Liver (tissue), 9 donors: ENCODE results near the gene RYR2. TPM values are rescaled to one million over a fixed set of nuclear protein-coding genes. Genes with fewer than 3 reads are reported as not detected.

Experiments
- DNase-seq: peaks from one replicate; pipeline ENCODE4 v3.0.0-alpha.2; 2017; ENCODE audit warnings: low spot score
- H3K27ac ChIP-seq, 2 donors: one replicate each; pipeline ENCODE4 v1.7.0; 2013; ENCODE audit warnings: inconsistent platforms in 2 of 2, low read length in 2 of 2, control low read depth in 1 of 2, low read depth in 1 of 2, mild to moderate bottlenecking in 1 of 2
- H3K27me3 ChIP-seq, 4 donors: one replicate each; pipeline versions ENCODE4 v1.6.1 to v1.7.0; 2013; ENCODE audit warnings: low read length in 3 of 4, inconsistent platforms in 1 of 4, mild to moderate bottlenecking in 1 of 4, moderate library complexity in 1 of 4; ENCODE audit not compliant: control insufficient read depth in 4 of 4, insufficient read depth in 4 of 4
- H3K36me3 ChIP-seq, 4 donors: one replicate each; pipeline versions ENCODE4 v1.6.1 to v1.7.0; 2013; ENCODE audit warnings: low read length in 3 of 4, mild to moderate bottlenecking in 3 of 4, low read depth in 1 of 4, moderate library complexity in 1 of 4; ENCODE audit not compliant: control insufficient read depth in 4 of 4, insufficient read depth in 3 of 4
- H3K4me1 ChIP-seq, 4 donors: one replicate each; pipeline versions ENCODE4 v1.6.1 to v1.7.0; 2013; ENCODE audit warnings: low read length in 3 of 4, mild to moderate bottlenecking in 3 of 4, moderate library complexity in 1 of 4; ENCODE audit not compliant: control insufficient read depth in 4 of 4, insufficient read depth in 4 of 4
- H3K4me3 ChIP-seq, 3 donors: one replicate each; pipeline versions ENCODE4 v1.6.1 to v1.7.0; 2013; ENCODE audit warnings: low read length in 3 of 3, control low read depth in 1 of 3, low read depth in 1 of 3, mild to moderate bottlenecking in 1 of 3
- H3K9ac ChIP-seq, 2 donors: one replicate each; pipeline ENCODE4 v1.7.0; 2013; ENCODE audit warnings: low read length in 2 of 2, mild to moderate bottlenecking in 2 of 2, moderate library complexity in 2 of 2, control low read depth in 1 of 2, low read depth in 1 of 2
- H3K9me3 ChIP-seq, 4 donors: one replicate each; pipeline versions ENCODE4 v1.6.1 to v1.7.0; 2013; ENCODE audit warnings: low read length in 3 of 4; ENCODE audit not compliant: control insufficient read depth in 4 of 4
- EGR1 ChIP-seq, 2 donors: IDR thresholded peaks; 2 replicates each; pipeline ENCODE4 v1.6.1; 2016 to 2018; ENCODE audit warnings: antibody characterized with exemption in 2 of 2, low read depth in 2 of 2
- FOXA1 ChIP-seq: IDR thresholded peaks from 2 replicates; pipeline ENCODE4 v1.6.1; 2016; ENCODE audit warnings: antibody characterized with exemption
- FOXA2 ChIP-seq: IDR thresholded peaks from 2 replicates; pipeline ENCODE4 v1.6.1; 2016; ENCODE audit warnings: antibody characterized with exemption
- GABPA ChIP-seq, 2 donors: IDR thresholded peaks in 1 of 2; conservative IDR thresholded peaks in 1 of 2; 2 replicates each; pipeline ENCODE4 v1.6.1; 2016; ENCODE audit warnings: antibody characterized with exemption in 2 of 2, mild to moderate bottlenecking in 1 of 2, moderate library complexity in 1 of 2
- HNF4A ChIP-seq, 2 donors: conservative IDR thresholded peaks; 2 replicates each; pipeline ENCODE4 v1.6.1; 2016; ENCODE audit warnings: antibody characterized with exemption in 2 of 2, mild to moderate bottlenecking in 2 of 2
- HNF4G ChIP-seq: IDR thresholded peaks from 2 replicates; pipeline ENCODE4 v1.6.1; 2016; ENCODE audit warnings: antibody characterized with exemption
- JUND ChIP-seq, 2 donors: IDR thresholded peaks; 2 replicates each; pipeline ENCODE4 v1.6.1; 2016; ENCODE audit warnings: antibody characterized with exemption in 2 of 2
- NR2F2 ChIP-seq: IDR thresholded peaks from 2 replicates; pipeline ENCODE4 v1.6.1; 2016; ENCODE audit warnings: antibody characterized with exemption
- RAD21 ChIP-seq, 2 donors: IDR thresholded peaks; 2 replicates each; pipeline ENCODE4 v1.6.1; 2016; ENCODE audit warnings: antibody characterized with exemption in 2 of 2, mild to moderate bottlenecking in 2 of 2
- REST ChIP-seq: IDR thresholded peaks from 2 replicates; pipeline ENCODE4 v1.6.1; 2016; ENCODE audit warnings: antibody characterized with exemption, mild to moderate bottlenecking
- RXRA ChIP-seq, 2 donors: IDR thresholded peaks; 2 replicates each; pipeline ENCODE4 v1.6.1; 2017 to 2018; ENCODE audit warnings: antibody characterized with exemption in 2 of 2, mild to moderate bottlenecking in 1 of 2
- SP1 ChIP-seq: IDR thresholded peaks from 2 replicates; pipeline ENCODE4 v1.6.1; 2018; ENCODE audit warnings: antibody characterized with exemption, mild to moderate bottlenecking
- YY1 ChIP-seq: IDR thresholded peaks from 2 replicates; pipeline ENCODE4 v1.6.1; 2016; ENCODE audit warnings: antibody characterized with exemption, mild to moderate bottlenecking
- WGBS: extraction: QIAGEN DNeasy Blood & Tissue Kit; methylation state at CpG from one replicate; pipeline ENCODE4 v1.1.7; 2013; 5-methylcytosine and 5-hydroxymethylcytosine counted together
- polyA plus RNA-seq, 2 donors: library from polyadenylated mRNA; stranded (reverse) in 1 of 2; unstranded in 1 of 2; fragments of 200-250 nt in 1 of 2; fragments of >200 nt in 1 of 2; fragmentation: Nextera tagmentation in 1 of 2; extraction: Ambion mirVana in 1 of 2; gene quantifications; one replicate each; pipeline versions ENCODE4 v1.2.1 to v1.2.3, GENCODE V29; 2013 to 2015
- total RNA-seq, 2 donors: library from RNA; depleted of rRNA; stranded (reverse); fragments of >200 nt; gene quantifications; one replicate each; pipeline ENCODE4 v1.2.3, GENCODE V29; 2014
- TF ChIP-seq, protein P1 (sequence below): IDR thresholded peaks from 2 replicates; pipeline ENCODE4 v1.6.1; 2016; ENCODE audit warnings: antibody characterized with exemption
- TF ChIP-seq, protein P2 (sequence below): IDR thresholded peaks from 2 replicates; pipeline ENCODE4 v1.6.1; 2016; ENCODE audit warnings: antibody characterized with exemption
- TF ChIP-seq, protein P3 (sequence below): IDR thresholded peaks from 2 replicates; pipeline ENCODE4 v1.6.1; 2016; ENCODE audit warnings: antibody characterized with exemption
- TF ChIP-seq, protein P4 (sequence below): fragments of 150-350 bp; IDR thresholded peaks from 2 replicates; pipeline ENCODE4 v1.5.1; 2017; ENCODE audit warnings: improper control_type of control experiment, low read depth, low read length; ENCODE audit not compliant: missing input control
- donor health status: healthy.
- donor health status: healthy.
- donor health status: healthy.
- donor health status: healthy.
- donor health status: healthy.

RYR2 gene
- total and polyA plus RNA-seq, 4 donors: 0.06 to 0.75 (median 0.31) TPM

GRCh38 chr1:237416924-237417655 lies 375.1 kb downstream of the RYR2 start:
- WGBS: 82% methylated on average over 10 of the region's 10 CpGs
- TF ChIP-seq HNF4A (conservative IDR thresholded peaks at IDR 0.05): no peak
- no peak for TF ChIP-seq RXRA (IDR thresholded peaks at IDR 0.05)
- no peak for TF ChIP-seq FOXA2
- TF ChIP-seq EGR1 (IDR thresholded peaks at IDR 0.05; ENCODE audit: low read depth in 2 of 2): no peak
- TF ChIP-seq NR2F2: no peak
- TF ChIP-seq, protein P1, sequence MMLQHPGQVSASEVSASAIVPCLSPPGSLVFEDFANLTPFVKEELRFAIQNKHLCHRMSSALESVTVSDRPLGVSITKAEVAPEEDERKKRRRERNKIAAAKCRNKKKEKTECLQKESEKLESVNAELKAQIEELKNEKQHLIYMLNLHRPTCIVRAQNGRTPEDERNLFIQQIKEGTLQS: no peak
- no peak for TF ChIP-seq HNF4G
- no peak for TF ChIP-seq JUND (IDR thresholded peaks at IDR 0.05)
- TF ChIP-seq, protein P2, sequence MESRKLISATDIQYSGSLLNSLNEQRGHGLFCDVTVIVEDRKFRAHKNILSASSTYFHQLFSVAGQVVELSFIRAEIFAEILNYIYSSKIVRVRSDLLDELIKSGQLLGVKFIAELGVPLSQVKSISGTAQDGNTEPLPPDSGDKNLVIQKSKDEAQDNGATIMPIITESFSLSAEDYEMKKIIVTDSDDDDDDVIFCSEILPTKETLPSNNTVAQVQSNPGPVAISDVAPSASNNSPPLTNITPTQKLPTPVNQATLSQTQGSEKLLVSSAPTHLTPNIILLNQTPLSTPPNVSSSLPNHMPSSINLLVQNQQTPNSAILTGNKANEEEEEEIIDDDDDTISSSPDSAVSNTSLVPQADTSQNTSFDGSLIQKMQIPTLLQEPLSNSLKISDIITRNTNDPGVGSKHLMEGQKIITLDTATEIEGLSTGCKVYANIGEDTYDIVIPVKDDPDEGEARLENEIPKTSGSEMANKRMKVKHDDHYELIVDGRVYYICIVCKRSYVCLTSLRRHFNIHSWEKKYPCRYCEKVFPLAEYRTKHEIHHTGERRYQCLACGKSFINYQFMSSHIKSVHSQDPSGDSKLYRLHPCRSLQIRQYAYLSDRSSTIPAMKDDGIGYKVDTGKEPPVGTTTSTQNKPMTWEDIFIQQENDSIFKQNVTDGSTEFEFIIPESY: no peak
- TF ChIP-seq SP1: no peak
- no peak for TF ChIP-seq GABPA (IDR thresholded peaks at IDR 0.05 in 1 of 2, conservative IDR thresholded peaks at IDR 0.05 in 1 of 2)
- TF ChIP-seq FOXA1: no peak
- TF ChIP-seq YY1: no peak
- TF ChIP-seq, protein P3, sequence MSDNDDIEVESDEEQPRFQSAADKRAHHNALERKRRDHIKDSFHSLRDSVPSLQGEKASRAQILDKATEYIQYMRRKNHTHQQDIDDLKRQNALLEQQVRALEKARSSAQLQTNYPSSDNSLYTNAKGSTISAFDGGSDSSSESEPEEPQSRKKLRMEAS: no peak
- no peak for TF ChIP-seq RAD21 (IDR thresholded peaks at IDR 0.05)

DNA sequence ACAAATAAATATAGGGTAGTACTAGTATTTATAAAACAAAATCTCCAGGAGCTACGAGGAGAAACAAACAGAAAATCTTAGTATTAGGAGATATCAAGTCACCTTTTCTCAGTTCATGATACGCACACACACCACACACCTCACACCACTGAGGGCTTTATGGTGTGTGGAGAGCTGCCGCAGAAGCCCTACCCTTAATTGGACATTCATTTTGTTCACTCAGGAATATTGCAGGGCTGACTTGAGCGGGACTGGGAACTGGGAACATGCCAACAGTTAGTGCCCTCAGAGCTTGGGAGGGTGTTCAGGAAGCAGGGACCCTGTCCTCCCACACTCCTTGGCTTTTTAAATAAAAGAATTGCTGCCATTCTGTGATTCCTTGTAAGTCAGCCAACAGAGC lies 386.8 kb downstream of the RYR2 start:
- no peak for DNase-seq
- no peak overlapping the region for H3K4me3 ChIP-seq
- H3K27me3 ChIP-seq: peaks cover 0 to 2% (median 0%) of the 10 kb centered on the region in 4 donors
- TF ChIP-seq RXRA (IDR thresholded peaks at IDR 0.05) (no peak), FOXA1 (no peak), RAD21 (IDR thresholded peaks at IDR 0.05) (no peak), GABPA (IDR thresholded peaks at IDR 0.05 in 1 of 2, conservative IDR thresholded peaks at IDR 0.05 in 1 of 2) (no peak), NR2F2 (no peak), JUND (IDR thresholded peaks at IDR 0.05) (no peak), REST (no peak), FOXA2 (no peak)
- TF ChIP-seq, protein P4, sequence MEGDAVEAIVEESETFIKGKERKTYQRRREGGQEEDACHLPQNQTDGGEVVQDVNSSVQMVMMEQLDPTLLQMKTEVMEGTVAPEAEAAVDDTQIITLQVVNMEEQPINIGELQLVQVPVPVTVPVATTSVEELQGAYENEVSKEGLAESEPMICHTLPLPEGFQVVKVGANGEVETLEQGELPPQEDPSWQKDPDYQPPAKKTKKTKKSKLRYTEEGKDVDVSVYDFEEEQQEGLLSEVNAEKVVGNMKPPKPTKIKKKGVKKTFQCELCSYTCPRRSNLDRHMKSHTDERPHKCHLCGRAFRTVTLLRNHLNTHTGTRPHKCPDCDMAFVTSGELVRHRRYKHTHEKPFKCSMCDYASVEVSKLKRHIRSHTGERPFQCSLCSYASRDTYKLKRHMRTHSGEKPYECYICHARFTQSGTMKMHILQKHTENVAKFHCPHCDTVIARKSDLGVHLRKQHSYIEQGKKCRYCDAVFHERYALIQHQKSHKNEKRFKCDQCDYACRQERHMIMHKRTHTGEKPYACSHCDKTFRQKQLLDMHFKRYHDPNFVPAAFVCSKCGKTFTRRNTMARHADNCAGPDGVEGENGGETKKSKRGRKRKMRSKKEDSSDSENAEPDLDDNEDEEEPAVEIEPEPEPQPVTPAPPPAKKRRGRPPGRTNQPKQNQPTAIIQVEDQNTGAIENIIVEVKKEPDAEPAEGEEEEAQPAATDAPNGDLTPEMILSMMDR: no peak
- TF ChIP-seq, protein P3: no peak
- no peaks in the 10 kb centered on the region for H3K36me3 ChIP-seq
- 75% methylated on average over 4 of the region's 4 CpGs for WGBS
- no peaks in the 10 kb centered on the region for H3K4me1 ChIP-seq
- no peak overlapping the region for H3K27ac ChIP-seq
- H3K9me3 ChIP-seq: no peaks in the 10 kb centered on the region
- no peak overlapping the region for H3K9ac ChIP-seq

More at GRCh38 chr1:237416924-237417655, 375.1 kb downstream of the RYR2 start:
- Histone ChIP-seq H3K27me3 (no peaks in the 10 kb centered on the region), H3K4me1 (no peaks in the 10 kb centered on the region), H3K9ac (no peak overlapping the region), H3K9me3 (peaks cover 0 to 10% (median 3%) of the 10 kb centered on the region in 4 donors), H3K4me3 (no peak overlapping the region), H3K27ac (no peak overlapping the region), H3K36me3 (no peaks in the 10 kb centered on the region)
- DNase-seq: no peak
